HG02763 (cell line): Measurements from ENCODE around the gene NEXN.
"Not testable (repeated sequence)": the region's sequence is repeated elsewhere in the genome, so short reads cannot be mapped to it uniquely, and the experiment has no call there.

ENCODE experiments used
- ATAC-seq: cut with Tn5 transposase; IDR thresholded peaks from one replicate; pipeline ENCODE4 v1.9.1; 2021; ENCODE audit warnings: mild to moderate bottlenecking, moderate library complexity; ENCODE audit not compliant: unreplicated experiment

Gene NEXN

GRCh38 chr1:77905603-77906002, 17.2 kb downstream of the NEXN start:
- ATAC-seq = no peak

- ATAC-seq = no peak
These were observed 17.7 kb downstream of the NEXN start for GRCh38 chr1:77906019-77906545.

- ATAC-seq = no peak
These were observed 18.2 kb downstream of the NEXN start for GRCh38 chr1:77906624-77907023.

GRCh38 chr1:77910116-77910515, 21.7 kb downstream of the NEXN start:
- no peak for ATAC-seq

GRCh38 chr1:77918918-77919317, 30.5 kb downstream of the NEXN start:
- not testable (repeated sequence) for ATAC-seq

GRCh38 chr1:77925518-77925917, 37.1 kb downstream of the NEXN start:
- ATAC-seq = no peak

- no peak for ATAC-seq
These were observed 37.5 kb downstream of the NEXN start for GRCh38 chr1:77925956-77926355.

GRCh38 chr1:77926561-77927357, 38.3 kb downstream of the NEXN start:
- no peak for ATAC-seq

- ATAC-seq = no peak
These were observed 39.0 kb downstream of the NEXN start for GRCh38 chr1:77927414-77927813.

GRCh38 chr1:77929806-77930205, 41.4 kb downstream of the NEXN start:
- no peak for ATAC-seq

GRCh38 chr1:77938651-77939050, 50.2 kb downstream of the NEXN start:
- no peak for ATAC-seq

- ATAC-seq = no peak
These were observed 52.6 kb downstream of the NEXN start for GRCh38 chr1:77940921-77941570.

GRCh38 chr1:77942400-77943140, 54.1 kb downstream of the NEXN start:
- ATAC-seq = no peak

- no peak for ATAC-seq
These were observed 56.9 kb downstream of the NEXN start for GRCh38 chr1:77945345-77945744.

- ATAC-seq = no peak
These were observed 60.5 kb downstream of the NEXN start for GRCh38 chr1:77948841-77949424.

- peak; percentile 48 for ATAC-seq
These were observed 62.4 kb downstream of the NEXN start for GRCh38 chr1:77950873-77951272.

- no peak for ATAC-seq
These were observed 62.9 kb downstream of the NEXN start for GRCh38 chr1:77951328-77951727.

- ATAC-seq = no peak
These were observed 65.5 kb downstream of the NEXN start for GRCh38 chr1:77953907-77954306.

GRCh38 chr1:77954521-77954920, 66.1 kb downstream of the NEXN start:
- no peak for ATAC-seq

GRCh38 chr1:77955709-77956108, 67.3 kb downstream of the NEXN start:
- no peak for ATAC-seq

GRCh38 chr1:77956464-77956863, 68.0 kb downstream of the NEXN start:
- ATAC-seq = no peak
